ENCODE results near the gene RAG2. TPM values are rescaled to one million over a fixed set of nuclear protein-coding genes. Genes with fewer than 3 reads are reported as not detected.

Gene RAG2
- total RNA-seq, 1 donor from 2014 or later = not detected

GRCh38 chr11:36588099-36588498, 9.9 kb downstream of the RAG2 start:
- intact Hi-C loops (cut with micrococcal nuclease) = no loop called here
- no peak for DNase-seq (ENCODE audit: low spot score)
- Mint-ChIP-seq H3K27me3 (ENCODE audit: low read depth) (peaks cover 35% of the 10 kb centered on the region), H3K36me3 (ENCODE audit: low read depth) (no peaks in the 10 kb centered on the region), H3K4me1 (ENCODE audit: low read depth) (no peaks in the 10 kb centered on the region), H3K4me3 (ENCODE audit: low read depth) (no peak overlapping the region), H3K27ac (no peak overlapping the region), H3K9me3 (no peaks in the 10 kb centered on the region)

- Mint-ChIP-seq H3K27me3 (ENCODE audit: low read depth) (peaks cover 27% of the 10 kb centered on the region), H3K4me3 (ENCODE audit: low read depth) (no peak overlapping the region), H3K36me3 (ENCODE audit: low read depth) (no peaks in the 10 kb centered on the region), H3K27ac (no peak overlapping the region), H3K9me3 (no peaks in the 10 kb centered on the region), H3K4me1 (ENCODE audit: low read depth) (no peaks in the 10 kb centered on the region)
- DNase-seq (ENCODE audit: low spot score) = no peak
- intact Hi-C loops (cut with micrococcal nuclease) = no loop called here
These were observed 11.5 kb downstream of the RAG2 start for GRCh38 chr11:36586543-36586942.

GRCh38 chr11:36583667-36584066, 14.4 kb downstream of the RAG2 start:
- intact Hi-C loops (cut with micrococcal nuclease) = no loop called here
- no peak overlapping the region for H3K4me3 Mint-ChIP-seq (ENCODE audit: low read depth)
- no peak for DNase-seq (ENCODE audit: low spot score)
- no peaks in the 10 kb centered on the region for H3K4me1 Mint-ChIP-seq (ENCODE audit: low read depth)
- no peaks in the 10 kb centered on the region for H3K36me3 Mint-ChIP-seq (ENCODE audit: low read depth)
- H3K27me3 Mint-ChIP-seq (ENCODE audit: low read depth) = peaks cover 10% of the 10 kb centered on the region
- H3K9me3 Mint-ChIP-seq = no peaks in the 10 kb centered on the region
- H3K27ac Mint-ChIP-seq = no peak overlapping the region

- Mint-ChIP-seq H3K36me3 (ENCODE audit: low read depth) (no peaks in the 10 kb centered on the region), H3K9me3 (no peaks in the 10 kb centered on the region), H3K27ac (no peak overlapping the region), H3K4me1 (ENCODE audit: low read depth) (no peaks in the 10 kb centered on the region), H3K4me3 (ENCODE audit: low read depth) (no peak overlapping the region), H3K27me3 (ENCODE audit: low read depth) (peaks cover 12% of the 10 kb centered on the region)
- DNase-seq (ENCODE audit: low spot score) = no peak
- intact Hi-C loops (cut with micrococcal nuclease) = no loop called here
These were observed 16.5 kb downstream of the RAG2 start for GRCh38 chr11:36581536-36581935.

GRCh38 chr11:36578458-36578857, 19.6 kb downstream of the RAG2 start:
- H3K27me3 Mint-ChIP-seq (ENCODE audit: low read depth) = peaks cover 16% of the 10 kb centered on the region
- H3K36me3 Mint-ChIP-seq (ENCODE audit: low read depth) = no peaks in the 10 kb centered on the region
- intact Hi-C loops (cut with micrococcal nuclease) = no loop called here
- H3K4me1 Mint-ChIP-seq (ENCODE audit: low read depth) = no peaks in the 10 kb centered on the region
- H3K27ac Mint-ChIP-seq = no peak overlapping the region
- H3K4me3 Mint-ChIP-seq (ENCODE audit: low read depth) = no peak overlapping the region
- H3K9me3 Mint-ChIP-seq = no peaks in the 10 kb centered on the region
- no peak for DNase-seq (ENCODE audit: low spot score)

GRCh38 chr11:36577859-36578258, 20.2 kb downstream of the RAG2 start:
- no peak for DNase-seq (ENCODE audit: low spot score)
- Mint-ChIP-seq H3K27me3 (ENCODE audit: low read depth) (peaks cover 16% of the 10 kb centered on the region), H3K36me3 (ENCODE audit: low read depth) (no peaks in the 10 kb centered on the region), H3K4me3 (ENCODE audit: low read depth) (no peak overlapping the region), H3K4me1 (ENCODE audit: low read depth) (no peaks in the 10 kb centered on the region), H3K9me3 (no peaks in the 10 kb centered on the region), H3K27ac (no peak overlapping the region)
- intact Hi-C loops (cut with micrococcal nuclease) = no loop called here

- H3K4me3 Mint-ChIP-seq (ENCODE audit: low read depth) = no peak overlapping the region
- H3K27ac Mint-ChIP-seq = no peak overlapping the region
- H3K27me3 Mint-ChIP-seq (ENCODE audit: low read depth) = peaks cover 20% of the 10 kb centered on the region
- intact Hi-C loops (cut with micrococcal nuclease) = no loop called here
- no peaks in the 10 kb centered on the region for H3K4me1 Mint-ChIP-seq (ENCODE audit: low read depth)
- DNase-seq (ENCODE audit: low spot score) = no peak
- no peaks in the 10 kb centered on the region for H3K36me3 Mint-ChIP-seq (ENCODE audit: low read depth)
- H3K9me3 Mint-ChIP-seq = no peaks in the 10 kb centered on the region
These were observed 20.7 kb downstream of the RAG2 start for GRCh38 chr11:36577373-36577772.

- Mint-ChIP-seq H3K4me1 (ENCODE audit: low read depth) (no peaks in the 10 kb centered on the region), H3K36me3 (ENCODE audit: low read depth) (no peaks in the 10 kb centered on the region), H3K27me3 (ENCODE audit: low read depth) (peaks cover 38% of the 10 kb centered on the region), H3K27ac (no peak overlapping the region), H3K9me3 (no peaks in the 10 kb centered on the region), H3K4me3 (ENCODE audit: low read depth) (no peak overlapping the region)
- intact Hi-C loops (cut with micrococcal nuclease) = no loop called here
- DNase-seq (ENCODE audit: low spot score) = no peak
These were observed 23.6 kb downstream of the RAG2 start for GRCh38 chr11:36574486-36574885.

GRCh38 chr11:36569095-36569494, 28.9 kb downstream of the RAG2 start:
- no peak for DNase-seq (ENCODE audit: low spot score)
- Mint-ChIP-seq H3K4me3 (ENCODE audit: low read depth) (no peak overlapping the region), H3K36me3 (ENCODE audit: low read depth) (no peaks in the 10 kb centered on the region), H3K27ac (no peak overlapping the region), H3K9me3 (no peaks in the 10 kb centered on the region), H3K27me3 (ENCODE audit: low read depth) (peaks cover 61% of the 10 kb centered on the region), H3K4me1 (ENCODE audit: low read depth) (peaks cover 4% of the 10 kb centered on the region)
- intact Hi-C loops (cut with micrococcal nuclease) = no loop called here

GRCh38 chr11:36567694-36568093, 30.3 kb downstream of the RAG2 start, which contains the start of gene RAG1:
TSS of gene RAG1 (plus strand) at chr11:36568007. CDS start at chr11:36573305, 5,298 bp downstream.
- H3K4me1 Mint-ChIP-seq (ENCODE audit: low read depth) = peaks cover 4% of the 10 kb centered on the region
- no peak within 1 kb of the TSS for H3K4me3 Mint-ChIP-seq (ENCODE audit: low read depth)
- H3K36me3 Mint-ChIP-seq (ENCODE audit: low read depth) = no peaks in the 10 kb centered on the region
- H3K9me3 Mint-ChIP-seq = no peaks in the 10 kb centered on the region
- intact Hi-C loops (cut with micrococcal nuclease) = no loop called here
- peaks cover 62% of the 10 kb centered on the region for H3K27me3 Mint-ChIP-seq (ENCODE audit: low read depth)
- no peak for DNase-seq (ENCODE audit: low spot score)
- no peak within 1 kb of the TSS for H3K27ac Mint-ChIP-seq

GRCh38 chr11:36566407-36567053, 31.5 kb downstream of the RAG2 start:
- Mint-ChIP-seq H3K9me3 (no peaks in the 10 kb centered on the region), H3K36me3 (ENCODE audit: low read depth) (no peaks in the 10 kb centered on the region), H3K27ac (no peak overlapping the region), H3K4me1 (ENCODE audit: low read depth) (peaks cover 4% of the 10 kb centered on the region), H3K27me3 (ENCODE audit: low read depth) (peaks cover 62% of the 10 kb centered on the region), H3K4me3 (ENCODE audit: low read depth) (no peak overlapping the region)
- intact Hi-C loops (cut with micrococcal nuclease) = no loop called here
- DNase-seq (ENCODE audit: low spot score) = no peak

- Mint-ChIP-seq H3K27me3 (ENCODE audit: low read depth) (peaks cover 59% of the 10 kb centered on the region), H3K4me1 (ENCODE audit: low read depth) (peaks cover 5% of the 10 kb centered on the region), H3K36me3 (ENCODE audit: low read depth) (no peaks in the 10 kb centered on the region), H3K4me3 (ENCODE audit: low read depth) (no peak overlapping the region), H3K27ac (no peak overlapping the region), H3K9me3 (peaks cover under 1% of the 10 kb centered on the region)
- intact Hi-C loops (cut with micrococcal nuclease) = no loop called here
- DNase-seq (ENCODE audit: low spot score) = no peak
These were observed 32.9 kb downstream of the RAG2 start for GRCh38 chr11:36565031-36565610.

- Mint-ChIP-seq H3K4me3 (ENCODE audit: low read depth) (peak overlapping the region; percentile 53), H3K4me1 (ENCODE audit: low read depth) (peaks cover 11% of the 10 kb centered on the region), H3K36me3 (ENCODE audit: low read depth) (no peaks in the 10 kb centered on the region), H3K27me3 (ENCODE audit: low read depth) (peaks cover 62% of the 10 kb centered on the region), H3K9me3 (peaks cover 7% of the 10 kb centered on the region), H3K27ac (no peak overlapping the region)
- intact Hi-C loops (cut with micrococcal nuclease) = loop anchor here (1.0 kb wide), 3 partner anchors 58 to 183 kb away; no protein-coding TSS in a partner anchor
- peak; percentile 20 for DNase-seq (ENCODE audit: low spot score)
These were observed 33.5 kb downstream of the RAG2 start for GRCh38 chr11:36564376-36565030.

Measured in activated T-helper 2 cell treated with anti-CD3 and anti-CD28 coated beads, Interferon-gamma antibody, Interleukin-2, Interleukin-4, amounts not matched to agents 10 μg/mL and 5 μg/mL and 100 μg/mL, durations not matched to agents 14 hours and 24 hours and 36 hours (primary cell).